Fibroblast of lung (primary cell): ENCODE data around the gene TMED5. TPM values are rescaled to one million over a fixed set of nuclear protein-coding genes. Genes with fewer than 3 reads are reported as not detected.

Experiments
- DNase-seq, 2 donors: peaks; one replicate each; pipeline versions ENCODE4 v3.0.0 to v3.0.0-alpha.2; 2010; ENCODE audit warnings: low read depth in 2 of 2
- H2AFZ ChIP-seq: 2 replicates; pipeline ENCODE4 v1.5.1; 2012; ENCODE audit warnings: low read length, control low read depth, inconsistent platforms
- H3K27ac ChIP-seq: 2 replicates; pipeline ENCODE4 v1.5.1; 2011; ENCODE audit warnings: low read length, control low read depth; ENCODE audit not compliant: insufficient read depth
- H3K27me3 ChIP-seq: 2 replicates; pipeline ENCODE4 v1.5.1; 2011; ENCODE audit warnings: mild to moderate bottlenecking, low read length; ENCODE audit not compliant: control insufficient read depth, insufficient read depth
- H3K36me3 ChIP-seq: 2 replicates; pipeline ENCODE4 v1.5.1; 2011; ENCODE audit warnings: low read length; ENCODE audit not compliant: control insufficient read depth, insufficient read depth
- H3K4me1 ChIP-seq: 2 replicates; pipeline ENCODE4 v1.5.1; 2011; ENCODE audit warnings: low read length; ENCODE audit not compliant: control insufficient read depth, insufficient read depth; ENCODE audit errors: extremely low read depth
- H3K4me2 ChIP-seq: 2 replicates; pipeline ENCODE4 v1.5.1; 2011; ENCODE audit warnings: low read length, control low read depth; ENCODE audit not compliant: insufficient read depth; ENCODE audit errors: extremely low read depth
- H3K4me3 ChIP-seq, 4 experiments: fragments of 200-600 bp in 1 of 4; sonication (generic) in 1 of 4; replicated peaks in 1 of 4; 2 replicates each; pipeline ENCODE4 v1.5.1; 2011 to 2016; ENCODE audit warnings: low read length in 4 of 4, low read depth in 3 of 4, mild to moderate bottlenecking in 3 of 4, control low read depth in 2 of 4, inconsistent platforms in 1 of 4, mixed read lengths in 1 of 4; ENCODE audit not compliant: insufficient read depth in 1 of 4; ENCODE audit errors: control extremely low read depth in 1 of 4
- H3K79me2 ChIP-seq: 2 replicates; pipeline ENCODE4 v1.5.1; 2012; ENCODE audit warnings: mild to moderate bottlenecking, low read length, inconsistent platforms; ENCODE audit not compliant: control insufficient read depth, insufficient read depth
- H3K9ac ChIP-seq: 2 replicates; pipeline ENCODE4 v1.5.1; 2011; ENCODE audit warnings: mild to moderate bottlenecking, low read length, control low read depth; ENCODE audit not compliant: insufficient read depth
- H3K9me3 ChIP-seq: 2 replicates; pipeline ENCODE4 v1.5.1; 2012; ENCODE audit warnings: low read depth, low read length; ENCODE audit not compliant: control insufficient read depth, insufficient read depth
- H4K20me1 ChIP-seq: 2 replicates; pipeline ENCODE4 v1.5.1; 2011; ENCODE audit warnings: low read length; ENCODE audit not compliant: control insufficient read depth, insufficient read depth; ENCODE audit errors: extremely low read depth
- CTCF ChIP-seq, 2 donors: IDR thresholded peaks in 1 of 2; conservative IDR thresholded peaks in 1 of 2; 1 replicate in 1 of 2; 2 replicates in 1 of 2; pipeline ENCODE4 v1.5.1; 2011 to 2012; ENCODE audit warnings: low read length in 2 of 2, control low read depth in 1 of 2, inconsistent platforms in 1 of 2, low read depth in 1 of 2, mild to moderate bottlenecking in 1 of 2
- EZH2 ChIP-seq: IDR thresholded peaks from 2 replicates; pipeline ENCODE4 v1.5.1; 2012; ENCODE audit warnings: low read length, control low read depth, mild to moderate bottlenecking; ENCODE audit errors: missing control alignments
- polyA plus RNA-seq, 2 donors: library from polyadenylated mRNA; depleted of rRNA in 1 of 2; stranded (reverse) in 1 of 2; unstranded in 1 of 2; fragments of >200 nt; gene quantifications; 2 replicates each; pipeline ENCODE4 v1.2.1, GENCODE V29; 2011 to 2012; ENCODE audit warnings: missing spikeins in 1 of 2
- total RNA-seq: library from RNA; depleted of rRNA; stranded (reverse); fragments of >200 nt; gene quantifications from 2 replicates; pipeline ENCODE4 v1.2.1, GENCODE V29; 2014

TMED5 gene
- total and polyA plus RNA-seq, 2 donors (not counting 1 experiment from before 2014, with no cell fraction given), result 56.0 to 82.6 TPM

GRCh38 chr1:93111065-93111464 lies 69.1 kb downstream of the TMED5 start:
- Histone ChIP-seq H3K36me3 (no peaks in the 10 kb centered on the region), H4K20me1 (no peaks in the 10 kb centered on the region), H3K9me3 (no peaks in the 10 kb centered on the region), H3K4me1 (no peaks in the 10 kb centered on the region), H3K4me3 (no peak overlapping the region), H3K79me2 (peaks cover 23% of the 10 kb centered on the region), H3K9ac (no peak overlapping the region), H2AFZ (no peak overlapping the region), H3K27ac (no peak overlapping the region), H3K27me3 (no peaks in the 10 kb centered on the region), H3K4me2 (no peak overlapping the region)
- DNase-seq, result no peak
- no peak for TF ChIP-seq EZH2
- no peak for TF ChIP-seq CTCF (conservative IDR thresholded peaks at IDR 0.05 in 1 of 2, IDR thresholded peaks at IDR 0.05 in 1 of 2; ENCODE audit: low read depth in 1 of 2, low read length in 2 of 2)

- Histone ChIP-seq H4K20me1 (no peaks in the 10 kb centered on the region), H3K79me2 (peaks cover 29% of the 10 kb centered on the region), H3K27ac (no peak overlapping the region), H3K4me3 (no peak overlapping the region), H3K9ac (no peak overlapping the region), H3K9me3 (no peaks in the 10 kb centered on the region), H3K27me3 (no peaks in the 10 kb centered on the region), H3K36me3 (no peaks in the 10 kb centered on the region), H3K4me2 (no peak overlapping the region), H3K4me1 (no peaks in the 10 kb centered on the region), H2AFZ (no peak overlapping the region)
- no peak for TF ChIP-seq EZH2
- TF ChIP-seq CTCF (conservative IDR thresholded peaks at IDR 0.05 in 1 of 2, IDR thresholded peaks at IDR 0.05 in 1 of 2; ENCODE audit: low read depth in 1 of 2, low read length in 2 of 2), result no peak
- no peak for DNase-seq
These were observed 70.6 kb downstream of the TMED5 start for GRCh38 chr1:93109578-93109977.

DNA sequence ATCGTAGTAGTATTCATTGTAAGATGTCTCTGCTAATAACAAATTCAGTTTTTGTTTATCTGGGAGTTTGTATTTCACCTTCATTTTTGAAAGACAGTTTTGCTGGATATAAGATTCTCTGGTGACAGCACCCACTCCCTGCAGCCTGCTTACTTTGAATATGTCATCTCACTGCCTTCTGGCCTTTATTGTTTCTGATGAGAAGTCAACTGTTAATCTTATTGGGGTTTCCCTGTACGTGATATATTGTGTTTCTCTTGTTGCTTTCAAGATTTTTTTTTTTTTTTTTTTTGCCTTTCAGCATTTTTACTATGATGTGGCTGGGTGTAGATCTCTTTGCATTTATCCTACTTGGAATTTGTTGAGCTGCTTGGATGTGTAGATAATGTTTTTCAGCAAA lies 71.9 kb downstream of the TMED5 start:
- TF ChIP-seq EZH2, result no peak
- TF ChIP-seq CTCF (conservative IDR thresholded peaks at IDR 0.05 in 1 of 2, IDR thresholded peaks at IDR 0.05 in 1 of 2; ENCODE audit: low read depth in 1 of 2, low read length in 2 of 2), result no peak
- H3K4me3 ChIP-seq, result no peak overlapping the region
- no peaks in the 10 kb centered on the region for H3K9me3 ChIP-seq
- no peaks in the 10 kb centered on the region for H3K4me1 ChIP-seq
- H3K27me3 ChIP-seq, result no peaks in the 10 kb centered on the region
- no peak overlapping the region for H3K9ac ChIP-seq
- peaks cover 29% of the 10 kb centered on the region for H3K79me2 ChIP-seq
- no peak for DNase-seq
- no peaks in the 10 kb centered on the region for H4K20me1 ChIP-seq
- H3K27ac ChIP-seq, result no peak overlapping the region
- no peak overlapping the region for H2AFZ ChIP-seq
- H3K4me2 ChIP-seq, result no peak overlapping the region
- H3K36me3 ChIP-seq, result no peaks in the 10 kb centered on the region
